Skin of body (tissue), 2 donors: ENCODE measurements around the gene LRRC75A. TPM values are rescaled to one million over a fixed set of nuclear protein-coding genes. Genes with fewer than 3 reads are reported as not detected.
"Not testable (repeated sequence)": the region's sequence is repeated elsewhere in the genome, so short reads cannot be mapped to it uniquely, and the experiment has no call there.

ENCODE experiments used
- DNase-seq: peaks from one replicate; lab custom pipeline; 2025; lab: John Stamatoyannopoulos, UW
- total RNA-seq: library from RNA; depleted of rRNA; stranded (reverse); fragments of >200 nt; gene quantifications from one replicate; pipeline ENCODE4 v1.2.3, GENCODE V29; 2014

LRRC75A gene
- total RNA-seq = 2.9 TPM

GRCh38 chr17:16491703-16492612, at the start of gene LRRC75A:
TSS of gene LRRC75A (minus strand) at chr17:16492193. CDS start at chr17:16491990, 203 bp downstream.
- DNase-seq = no peak

GRCh38 chr17:16537130-16537458, 45.1 kb upstream of the LRRC75A start:
- DNase-seq = no peak

GRCh38 chr17:16534236-16534635, 42.2 kb upstream of the LRRC75A start:
- DNase-seq = no peak

- DNase-seq = no peak
Measured at GRCh38 chr17:16529906-16530305, 37.9 kb upstream of the LRRC75A start.

GRCh38 chr17:16527298-16527697, 35.3 kb upstream of the LRRC75A start:
- no peak for DNase-seq

GRCh38 chr17:16525556-16525955, 33.6 kb upstream of the LRRC75A start:
- DNase-seq = not testable (repeated sequence)

- DNase-seq = peak; percentile 76
Measured at GRCh38 chr17:16521070-16521727, 29.2 kb upstream of the LRRC75A start.

- DNase-seq = no peak
Measured at GRCh38 chr17:16519021-16519420, 27.0 kb upstream of the LRRC75A start.

- DNase-seq = no peak
Measured at GRCh38 chr17:16517477-16517876, 25.5 kb upstream of the LRRC75A start.

GRCh38 chr17:16516594-16517051, 24.6 kb upstream of the LRRC75A start:
- DNase-seq = no peak

GRCh38 chr17:16515933-16516332, 23.9 kb upstream of the LRRC75A start:
- DNase-seq = no peak

- no peak for DNase-seq
Measured at GRCh38 chr17:16513873-16514272, 21.9 kb upstream of the LRRC75A start.

- no peak for DNase-seq
Measured at GRCh38 chr17:16512011-16512410, 20.0 kb upstream of the LRRC75A start.

- peak; percentile 15 for DNase-seq
Measured at GRCh38 chr17:16511593-16511992, 19.6 kb upstream of the LRRC75A start.

GRCh38 chr17:16507918-16508533, 16.0 kb upstream of the LRRC75A start:
- no peak for DNase-seq

- no peak for DNase-seq
Measured at GRCh38 chr17:16506188-16506587, 14.2 kb upstream of the LRRC75A start.

GRCh38 chr17:16504984-16505383, 13.0 kb upstream of the LRRC75A start:
- no peak for DNase-seq

- DNase-seq = no peak
Measured at GRCh38 chr17:16496820-16497489, 5.0 kb upstream of the LRRC75A start.

- DNase-seq = no peak
Measured at GRCh38 chr17:16495980-16496819, 4.2 kb upstream of the LRRC75A start.

GRCh38 chr17:16495561-16495960, 3.6 kb upstream of the LRRC75A start:
- no peak for DNase-seq

GRCh38 chr17:16494059-16494458, 2.1 kb upstream of the LRRC75A start:
- no peak for DNase-seq
